B cell (primary cell): ENCODE data around the gene AGAP1. TPM values are rescaled to one million over a fixed set of nuclear protein-coding genes. Genes with fewer than 3 reads are reported as not detected.

Experiments used
- ATAC-seq: fragments of 200-7000 bp; cut with Tn5 transposase; one replicate; pipeline ENCODE4 v1.10.0; 2021; ENCODE audit warnings: low read depth, mild to moderate bottlenecking, moderate number of reproducible peaks, moderate library complexity
- CTCF ChIA-PET: fragments of 350-600 bp; sonication (Branson Sonifier 250); formaldehyde crosslinking; loops from one replicate; lab custom pipeline; 2021; ENCODE audit warnings: antibody characterized with exemption, inconsistent platforms; lab: Charles Lee
- POLR2A ChIA-PET: fragments of 350-600 bp; sonication (Branson Sonifier 250); formaldehyde crosslinking; loops from one replicate; lab custom pipeline; 2021; ENCODE audit warnings: antibody characterized with exemption; lab: Charles Lee
- DNase-seq: peaks from one replicate; pipeline ENCODE4 v3.0.0; 2013
- H2AFZ ChIP-seq: 2 replicates; pipeline ENCODE4 v1.6.1; 2012; ENCODE audit warnings: mild to moderate bottlenecking, low read depth, low read length; ENCODE audit not compliant: insufficient read depth, poor library complexity, severe bottlenecking
- H3K27ac ChIP-seq, 2 donors: 1 replicate in 1 of 2; 2 replicates in 1 of 2; pipeline ENCODE4 v1.5.1; 2012 to 2013; ENCODE audit warnings: low read length in 2 of 2, mild to moderate bottlenecking in 2 of 2, moderate library complexity in 1 of 2
- H3K27me3 ChIP-seq, 4 experiments: fragments of 200-600 bp in 1 of 4; sonication (generic) in 1 of 4; replicated peaks in 1 of 4; 1 replicate in 2 of 4; 2 replicates in 2 of 4; pipeline versions ENCODE4 v1.6.1 to v1.7.0; 2013 to 2016; ENCODE audit warnings: low read length in 3 of 4, mild to moderate bottlenecking in 2 of 4, mixed read lengths in 1 of 4, moderate library complexity in 1 of 4; ENCODE audit not compliant: insufficient read depth in 4 of 4, control insufficient read depth in 3 of 4; ENCODE audit errors: control extremely low read depth in 1 of 4
- H3K36me3 ChIP-seq, 2 experiments: replicated peaks in 1 of 2; 1 replicate in 1 of 2; 2 replicates in 1 of 2; pipeline versions ENCODE4 v1.6.1 to v1.7.1; 2013; ENCODE audit warnings: low read length in 1 of 2; ENCODE audit not compliant: insufficient read depth in 2 of 2, control insufficient read depth in 1 of 2; ENCODE audit errors: control extremely low read depth in 1 of 2, extremely low read depth in 1 of 2
- H3K4me1 ChIP-seq, 2 donors: fragments of 200-600 bp in 1 of 2; sonication (generic) in 1 of 2; 1 replicate in 1 of 2; 2 replicates in 1 of 2; pipeline versions ENCODE4 v1.5.1 to v1.6.1; 2013 to 2017; ENCODE audit warnings: low read length in 2 of 2; ENCODE audit not compliant: control insufficient read depth in 2 of 2, insufficient read depth in 2 of 2
- H3K4me2 ChIP-seq: replicated peaks from 2 replicates; pipeline ENCODE3; 2012; ENCODE audit warnings: mild to moderate bottlenecking, low read depth, low read length; ENCODE audit not compliant: poor library complexity, severe bottlenecking
- H3K4me3 ChIP-seq, 5 experiments: fragments of 200-600 bp in 1 of 5; sonication (generic) in 1 of 5; 1 replicate in 3 of 5; 2 replicates in 2 of 5; pipeline versions ENCODE4 v1.5.1 to v1.7.0; 2011 to 2016; ENCODE audit warnings: low read length in 4 of 5, mild to moderate bottlenecking in 4 of 5, low read depth in 2 of 5, control low read depth in 1 of 5, moderate library complexity in 1 of 5; ENCODE audit not compliant: insufficient read depth in 1 of 5; ENCODE audit errors: control extremely low read depth in 1 of 5, extremely low read depth in 1 of 5
- H3K79me2 ChIP-seq: fragments of 200-600 bp; sonication (generic); one replicate; pipeline ENCODE4 v1.6.0; 2016; ENCODE audit warnings: low read length; ENCODE audit not compliant: control insufficient read depth, insufficient read depth
- H3K9ac ChIP-seq: fragments of 200-600 bp; sonication (generic); 2 replicates; pipeline ENCODE4 v1.6.1; 2017; ENCODE audit warnings: mild to moderate bottlenecking, low read length, moderate library complexity
- H3K9me3 ChIP-seq, 3 donors: one replicate each; pipeline versions ENCODE4 v1.6.1 to v1.7.1; 2013; ENCODE audit warnings: low read length in 2 of 3; ENCODE audit not compliant: control insufficient read depth in 2 of 3, insufficient read depth in 1 of 3; ENCODE audit errors: control extremely low read depth in 1 of 3
- H4K20me1 ChIP-seq: 2 replicates; pipeline ENCODE4 v1.6.0; 2012; ENCODE audit warnings: mild to moderate bottlenecking, low read length; ENCODE audit not compliant: insufficient read depth, control insufficient read depth, poor library complexity, severe bottlenecking
- H3K27ac Mint-ChIP-seq: one replicate; pipeline ENCODE4 v1.8.0; 2021; ENCODE audit warnings: mixed read lengths
- H3K27me3 Mint-ChIP-seq: one replicate; pipeline ENCODE4 v1.8.0; 2021; ENCODE audit warnings: mixed read lengths
- H3K4me1 Mint-ChIP-seq: one replicate; pipeline ENCODE4 v1.8.0; 2021; ENCODE audit warnings: mixed read lengths
- H3K4me3 Mint-ChIP-seq: one replicate; pipeline ENCODE4 v1.8.0; 2021; ENCODE audit warnings: mixed read lengths
- H3K9me3 Mint-ChIP-seq: one replicate; pipeline ENCODE4 v1.8.0; 2022; ENCODE audit warnings: mixed read lengths; ENCODE audit not compliant: insufficient read depth
- EZH2 ChIP-seq: IDR thresholded peaks from 2 replicates; pipeline ENCODE4 v1.6.1; 2012; ENCODE audit warnings: borderline replicate concordance, low read depth, mild to moderate bottlenecking, moderate library complexity, low read length; ENCODE audit not compliant: insufficient read depth, poor library complexity, severe bottlenecking
- WGBS: methylation state at CpG from one replicate; pipeline ENCODE4 v1.1.5; 2013; ENCODE audit warnings: missing lambda C conversion rate; ENCODE audit not compliant: insufficient coverage; 5-methylcytosine and 5-hydroxymethylcytosine counted together
- intact Hi-C: fragments of 100-400 bp; cut with micrococcal nuclease; formaldehyde crosslinking; loops from one replicate; pipeline ENCODE4 v1.10.0; 2022
- polyA plus RNA-seq: library from polyadenylated mRNA; depleted of rRNA; stranded (reverse); fragments of >200 nt; gene quantifications from 2 replicates; pipeline ENCODE4 v1.2.3, GENCODE V29; 2012
- total RNA-seq, 2 donors: library from RNA; stranded (reverse); fragments of 120-200 nt in 1 of 2; gene quantifications; 1 replicate in 1 of 2; 2 replicates in 1 of 2; pipeline versions ENCODE4 v1.2.3 to v1.2.4, GENCODE V29; 2013 to 2022
- TF ChIP-seq, protein P1 (sequence below): fragments of 200-600 bp; IDR thresholded peaks from one replicate; pipeline ENCODE4 v1.8.0; 2022; ENCODE audit warnings: antibody characterized with exemption, mild to moderate bottlenecking

The AGAP1 gene
- total and polyA plus RNA-seq, 2 donors (not counting 1 experiment from before 2014, with no cell fraction given), result 0.01 TPM; not detected in 1

DNA sequence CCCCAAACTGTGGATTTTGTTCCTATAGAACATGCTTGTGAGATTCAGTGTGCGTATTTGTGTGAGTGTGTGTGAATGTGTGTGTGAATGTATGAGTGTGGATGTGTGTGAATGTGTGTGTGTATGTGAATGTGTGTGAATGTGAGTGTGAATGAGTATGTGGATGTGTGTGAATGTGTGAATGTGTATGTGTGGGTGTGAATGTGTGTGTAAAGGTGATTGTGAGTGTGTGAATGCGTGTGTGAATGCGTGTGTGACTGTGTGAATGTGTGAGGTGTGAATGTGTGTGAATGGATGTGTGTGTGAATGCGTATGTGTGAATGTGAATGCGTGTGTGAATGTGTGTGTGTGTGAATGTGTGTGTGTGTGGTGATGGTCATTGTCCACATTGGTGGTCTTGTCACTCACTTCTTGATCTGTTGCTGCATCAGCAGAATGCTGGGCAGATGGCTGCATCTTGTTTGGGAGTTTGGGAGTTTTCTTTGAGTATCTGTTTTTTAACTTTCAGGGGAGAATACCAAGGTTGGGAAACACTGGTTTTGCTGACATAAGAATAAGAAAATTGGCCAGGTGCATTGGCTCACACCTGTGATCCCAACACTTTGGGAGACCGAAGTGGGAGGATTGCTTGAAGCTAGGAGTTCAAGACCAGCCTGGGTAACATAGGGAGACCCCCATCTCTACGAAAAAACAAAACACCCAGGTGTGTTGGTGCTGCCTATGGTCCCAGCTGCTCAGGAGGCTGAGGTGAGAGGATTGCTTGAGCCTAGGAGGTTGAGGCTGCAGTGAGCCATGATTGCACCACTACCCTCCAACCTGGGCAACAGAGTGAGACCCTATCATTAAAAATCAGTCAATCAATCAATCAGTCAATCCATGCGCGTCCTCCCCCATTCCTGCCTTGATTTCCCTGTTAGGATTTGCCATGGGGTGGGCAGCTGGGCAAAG, 18.2 kb downstream of the AGAP1 start:
- Histone ChIP-seq H3K4me1 (no peaks in the 10 kb centered on the region), H2AFZ (no peak overlapping the region), H3K4me3 (no peak overlapping the region), H3K27ac (no peak overlapping the region), H3K9ac (no peak overlapping the region), H4K20me1 (no peaks in the 10 kb centered on the region), H3K27me3 (no peaks in the 10 kb centered on the region), H3K4me2 (no peak overlapping the region), H3K36me3 (no peaks in the 10 kb centered on the region), H3K9me3 (peaks cover 0 to 30% (median 0%) of the 10 kb centered on the region in 3 donors), H3K79me2 (no peaks in the 10 kb centered on the region)
- Mint-ChIP-seq H3K9me3 (peaks cover 7% of the 10 kb centered on the region), H3K27ac (no peak overlapping the region), H3K4me1 (no peaks in the 10 kb centered on the region), H3K4me3 (no peak overlapping the region), H3K27me3 (peaks cover 10% of the 10 kb centered on the region)
- no peak for TF ChIP-seq EZH2
- TF ChIP-seq, protein P1, sequence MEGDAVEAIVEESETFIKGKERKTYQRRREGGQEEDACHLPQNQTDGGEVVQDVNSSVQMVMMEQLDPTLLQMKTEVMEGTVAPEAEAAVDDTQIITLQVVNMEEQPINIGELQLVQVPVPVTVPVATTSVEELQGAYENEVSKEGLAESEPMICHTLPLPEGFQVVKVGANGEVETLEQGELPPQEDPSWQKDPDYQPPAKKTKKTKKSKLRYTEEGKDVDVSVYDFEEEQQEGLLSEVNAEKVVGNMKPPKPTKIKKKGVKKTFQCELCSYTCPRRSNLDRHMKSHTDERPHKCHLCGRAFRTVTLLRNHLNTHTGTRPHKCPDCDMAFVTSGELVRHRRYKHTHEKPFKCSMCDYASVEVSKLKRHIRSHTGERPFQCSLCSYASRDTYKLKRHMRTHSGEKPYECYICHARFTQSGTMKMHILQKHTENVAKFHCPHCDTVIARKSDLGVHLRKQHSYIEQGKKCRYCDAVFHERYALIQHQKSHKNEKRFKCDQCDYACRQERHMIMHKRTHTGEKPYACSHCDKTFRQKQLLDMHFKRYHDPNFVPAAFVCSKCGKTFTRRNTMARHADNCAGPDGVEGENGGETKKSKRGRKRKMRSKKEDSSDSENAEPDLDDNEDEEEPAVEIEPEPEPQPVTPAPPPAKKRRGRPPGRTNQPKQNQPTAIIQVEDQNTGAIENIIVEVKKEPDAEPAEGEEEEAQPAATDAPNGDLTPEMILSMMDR, result no peak
- 78% methylated on average over 6 of the region's 9 CpGs for WGBS
- intact Hi-C loops, result no loop called here
- no peak for DNase-seq
- CTCF ChIA-PET, result no interaction called here
- ATAC-seq, result no peak
- POLR2A ChIA-PET, result no interaction called here

DNA sequence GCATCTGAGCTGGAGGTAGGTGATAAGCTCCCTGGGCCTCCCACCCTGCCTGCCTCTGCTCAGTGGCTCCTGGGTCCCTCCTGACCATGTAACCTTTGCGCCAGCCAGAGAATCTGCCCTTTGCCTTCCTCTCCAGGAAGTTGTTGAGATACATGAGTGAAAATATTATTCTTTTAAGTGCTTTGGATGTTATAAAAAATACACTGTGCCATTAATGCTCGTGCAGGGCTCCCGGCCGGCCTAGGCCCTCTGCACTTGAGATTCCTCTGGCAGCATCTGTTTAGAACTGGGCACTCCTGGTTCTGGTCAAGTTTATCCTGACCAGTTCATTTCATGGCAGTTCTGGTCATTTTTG, 18.8 kb downstream of the AGAP1 start:
- Mint-ChIP-seq H3K27ac (no peak overlapping the region), H3K4me3 (no peak overlapping the region), H3K27me3 (peaks cover 10% of the 10 kb centered on the region), H3K4me1 (no peaks in the 10 kb centered on the region), H3K9me3 (peaks cover 7% of the 10 kb centered on the region)
- Histone ChIP-seq H3K79me2 (no peaks in the 10 kb centered on the region), H3K9ac (no peak overlapping the region), H3K4me2 (no peak overlapping the region), H4K20me1 (no peaks in the 10 kb centered on the region), H3K36me3 (no peaks in the 10 kb centered on the region), H3K9me3 (peaks cover 0 to 26% (median 0%) of the 10 kb centered on the region in 3 donors), H3K4me1 (no peaks in the 10 kb centered on the region), H2AFZ (no peak overlapping the region), H3K27ac (no peak overlapping the region), H3K4me3 (no peak overlapping the region), H3K27me3 (no peaks in the 10 kb centered on the region)
- intact Hi-C loops, result no loop called here
- CTCF ChIA-PET, result no interaction called here
- 96% methylated on average over 4 of the region's 4 CpGs for WGBS
- TF ChIP-seq, protein P1, result no peak
- no peak for TF ChIP-seq EZH2
- POLR2A ChIA-PET, result no interaction called here
- DNase-seq (no peak), ATAC-seq (no peak)
